ENCODE measurements around the gene EFS.

- no peak for TF ChIP-seq POLR2AphosphoS5 (IDR thresholded peaks at IDR 0.05; ENCODE audit: low read length)
- TF ChIP-seq YBX1 (IDR thresholded peaks at IDR 0.05): no peak
Measured at GRCh38 chr14:23361320-23361719, 3.7 kb downstream of the EFS start.
